Nephron (organoid): ENCODE data around the gene CAMTA1.

Experiments
- H3K27ac Mint-ChIP-seq, 3 experiments: 2 replicates each; pipeline ENCODE4 v1.8.0; 2020; ENCODE audit warnings: mixed read lengths in 3 of 3, mild to moderate bottlenecking in 2 of 3, moderate library complexity in 1 of 3
- H3K27me3 Mint-ChIP-seq: 2 replicates; pipeline ENCODE4 v1.8.0; 2021; ENCODE audit warnings: low read depth, mild to moderate bottlenecking, moderate library complexity, mixed read lengths
- H3K36me3 Mint-ChIP-seq: 2 replicates; pipeline ENCODE4 v1.8.0; 2020; ENCODE audit warnings: low read depth, mixed read lengths
- H3K4me1 Mint-ChIP-seq: 2 replicates; pipeline ENCODE4 v1.8.0; 2020; ENCODE audit warnings: mixed read lengths
- H3K4me3 Mint-ChIP-seq, 3 experiments: 2 replicates each; pipeline ENCODE4 v1.8.0; 2020; ENCODE audit warnings: mild to moderate bottlenecking in 3 of 3, mixed read lengths in 3 of 3, moderate library complexity in 2 of 3
- H3K9me3 Mint-ChIP-seq: 2 replicates; pipeline ENCODE4 v1.8.0; 2020; ENCODE audit warnings: mixed read lengths
- CTCF ChIP-seq, 3 experiments: fragments of 200-600 bp; sonication (generic); IDR thresholded peaks; one replicate each; pipeline ENCODE4 v1.5.0; 2021; ENCODE audit warnings: antibody characterized with exemption in 3 of 3; ENCODE audit not compliant: unreplicated experiment in 3 of 3

The CAMTA1 gene

DNA sequence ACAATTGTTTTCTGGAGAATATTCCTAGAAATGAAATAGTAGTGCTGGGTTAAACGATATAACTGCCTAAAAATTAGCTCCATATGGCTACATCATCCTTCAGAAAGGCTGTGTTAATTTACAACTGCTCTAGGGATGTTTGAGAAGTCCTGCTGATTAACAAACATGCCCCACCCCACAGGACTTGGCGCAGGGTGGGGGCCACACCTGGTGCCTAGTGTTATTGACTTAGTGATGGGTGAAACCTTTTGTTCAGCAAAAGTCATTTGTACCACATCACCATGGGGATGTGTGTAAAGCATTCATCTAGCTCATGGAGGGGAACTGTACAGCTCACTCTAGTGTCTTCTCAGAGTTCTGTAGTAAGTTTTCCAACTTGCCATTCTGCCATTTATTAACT, 492.8 kb downstream of the CAMTA1 start:
- Mint-ChIP-seq H3K27ac (no peak overlapping the region), H3K9me3 (peaks cover 19% of the 10 kb centered on the region), H3K4me3 (no peak overlapping the region), H3K36me3 (no peaks in the 10 kb centered on the region), H3K4me1 (peaks cover 30% of the 10 kb centered on the region), H3K27me3 (peaks cover 24% of the 10 kb centered on the region)
- no peak for TF ChIP-seq CTCF (IDR thresholded peaks at IDR 0.05; ENCODE audit: unreplicated experiment in 3 of 3)

GRCh38 chr1:7278827-7279765, 493.8 kb downstream of the CAMTA1 start:
- Mint-ChIP-seq H3K4me3 (no peak overlapping the region), H3K4me1 (peaks cover 30% of the 10 kb centered on the region), H3K36me3 (no peaks in the 10 kb centered on the region), H3K27me3 (peaks cover 28% of the 10 kb centered on the region), H3K27ac (no peak overlapping the region), H3K9me3 (peaks cover 12% of the 10 kb centered on the region)
- no peak for TF ChIP-seq CTCF (IDR thresholded peaks at IDR 0.05; ENCODE audit: unreplicated experiment in 3 of 3)

DNA sequence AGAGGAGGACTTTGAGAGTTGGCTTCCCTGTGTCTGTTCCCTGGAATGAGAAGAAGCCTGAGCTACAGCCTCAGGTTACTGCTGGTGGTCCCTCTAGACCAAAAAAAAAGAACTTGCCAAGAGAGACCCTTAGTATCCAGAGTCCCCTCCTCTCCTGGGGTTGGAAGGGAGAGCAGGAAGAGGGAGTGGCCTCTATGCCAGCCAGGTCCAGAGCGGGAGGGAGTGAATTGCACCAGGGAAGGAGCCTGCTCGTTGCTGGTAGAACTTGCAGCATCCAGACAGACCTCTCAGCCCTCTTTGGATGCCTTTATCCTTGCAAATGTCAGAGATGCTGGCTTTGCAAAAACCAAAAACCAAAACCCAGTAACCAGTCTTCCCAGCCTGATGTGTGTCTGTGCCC, 494.5 kb downstream of the CAMTA1 start:
- H3K4me3 Mint-ChIP-seq, result no peak overlapping the region
- H3K4me1 Mint-ChIP-seq, result peaks cover 30% of the 10 kb centered on the region
- H3K36me3 Mint-ChIP-seq, result no peaks in the 10 kb centered on the region
- no peak for TF ChIP-seq CTCF (IDR thresholded peaks at IDR 0.05; ENCODE audit: unreplicated experiment in 3 of 3)
- H3K27ac Mint-ChIP-seq, result no peak overlapping the region
- peaks cover 11% of the 10 kb centered on the region for H3K9me3 Mint-ChIP-seq
- peaks cover 28% of the 10 kb centered on the region for H3K27me3 Mint-ChIP-seq

DNA sequence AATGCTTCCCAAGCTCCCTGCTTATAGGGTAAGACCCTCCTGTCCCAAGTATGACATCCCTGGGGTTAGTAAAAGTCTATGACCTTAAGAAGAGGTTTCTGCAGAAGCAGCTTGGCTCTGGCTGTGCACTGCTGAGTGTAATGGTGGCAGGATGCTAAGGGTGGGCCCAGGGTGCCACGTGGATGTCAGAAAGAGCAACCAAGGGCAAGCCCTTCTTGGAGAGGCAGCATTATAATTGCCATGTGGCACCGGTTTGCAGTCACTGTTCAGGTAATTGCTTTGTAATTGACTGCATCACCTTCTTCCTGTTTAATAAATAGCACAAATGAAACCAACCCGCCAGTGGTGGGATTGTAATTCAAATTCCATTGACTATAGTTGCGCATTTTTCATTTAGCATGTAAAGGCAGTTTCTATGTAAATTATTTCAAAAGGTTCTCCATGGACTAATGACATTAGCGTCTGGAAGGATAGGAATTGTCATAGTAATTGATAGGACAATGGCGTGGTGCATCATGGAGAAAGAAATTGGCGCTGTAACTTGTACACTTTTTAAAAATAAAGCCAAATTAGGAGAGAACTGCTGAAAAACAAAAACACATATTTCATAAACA, 495.2 kb downstream of the CAMTA1 start:
- H3K4me3 Mint-ChIP-seq, result no peak overlapping the region
- no peak overlapping the region for H3K27ac Mint-ChIP-seq
- H3K36me3 Mint-ChIP-seq, result no peaks in the 10 kb centered on the region
- H3K4me1 Mint-ChIP-seq, result peaks cover 30% of the 10 kb centered on the region
- H3K9me3 Mint-ChIP-seq, result peaks cover 11% of the 10 kb centered on the region
- peaks cover 28% of the 10 kb centered on the region for H3K27me3 Mint-ChIP-seq
- no peak for TF ChIP-seq CTCF (IDR thresholded peaks at IDR 0.05; ENCODE audit: unreplicated experiment in 3 of 3)

DNA sequence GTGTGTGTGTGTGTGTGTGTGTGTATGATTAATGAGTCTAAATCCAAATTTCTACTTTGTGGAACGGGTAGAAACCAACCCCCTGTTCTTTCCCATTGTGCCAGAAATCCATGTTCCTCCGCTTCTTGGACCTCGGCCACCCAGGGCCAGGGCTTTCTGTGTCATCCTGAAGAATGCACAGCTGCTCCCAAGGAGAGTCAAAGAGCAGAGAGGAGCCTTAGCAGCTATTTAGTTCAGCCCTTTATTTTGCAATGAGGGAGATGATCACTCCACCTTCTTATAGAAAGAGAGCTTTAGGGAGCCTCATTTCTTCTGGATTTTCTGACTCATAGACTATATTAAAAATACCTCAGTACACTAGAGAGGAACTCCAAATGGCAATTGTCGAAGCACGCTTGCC, 496.6 kb downstream of the CAMTA1 start:
- peaks cover 30% of the 10 kb centered on the region for H3K4me1 Mint-ChIP-seq
- H3K36me3 Mint-ChIP-seq, result no peaks in the 10 kb centered on the region
- H3K27ac Mint-ChIP-seq, result no peak overlapping the region
- peaks cover 28% of the 10 kb centered on the region for H3K27me3 Mint-ChIP-seq
- H3K4me3 Mint-ChIP-seq, result no peak overlapping the region
- TF ChIP-seq CTCF (IDR thresholded peaks at IDR 0.05; ENCODE audit: unreplicated experiment in 3 of 3), result no peak
- H3K9me3 Mint-ChIP-seq, result peaks cover 9% of the 10 kb centered on the region
